PC-3 (cell line): ENCODE measurements around the gene CSNK1G2.

ENCODE experiments used
- EZH2 ChIP-seq: fragments of 300-600 bp; sonication (generic); IDR thresholded peaks from one replicate; pipeline ENCODE4 v1.6.1; 2017; ENCODE audit warnings: antibody characterized with exemption, mild to moderate bottlenecking, low read length; ENCODE audit not compliant: unreplicated experiment
- EZH2phosphoT487 ChIP-seq: fragments of 300-600 bp; sonication (generic); IDR thresholded peaks from 2 replicates; pipeline ENCODE4 v1.6.1; 2018; ENCODE audit warnings: mild to moderate bottlenecking, antibody characterized with exemption, low read length, borderline replicate concordance
- TF ChIP-seq, protein P1 (sequence below): fragments of 300-600 bp; sonication (generic); conservative IDR thresholded peaks from 2 replicates; pipeline ENCODE4 v1.5.1; 2017; ENCODE audit warnings: antibody characterized with exemption, low read depth, mild to moderate bottlenecking, low read length

DNA sequence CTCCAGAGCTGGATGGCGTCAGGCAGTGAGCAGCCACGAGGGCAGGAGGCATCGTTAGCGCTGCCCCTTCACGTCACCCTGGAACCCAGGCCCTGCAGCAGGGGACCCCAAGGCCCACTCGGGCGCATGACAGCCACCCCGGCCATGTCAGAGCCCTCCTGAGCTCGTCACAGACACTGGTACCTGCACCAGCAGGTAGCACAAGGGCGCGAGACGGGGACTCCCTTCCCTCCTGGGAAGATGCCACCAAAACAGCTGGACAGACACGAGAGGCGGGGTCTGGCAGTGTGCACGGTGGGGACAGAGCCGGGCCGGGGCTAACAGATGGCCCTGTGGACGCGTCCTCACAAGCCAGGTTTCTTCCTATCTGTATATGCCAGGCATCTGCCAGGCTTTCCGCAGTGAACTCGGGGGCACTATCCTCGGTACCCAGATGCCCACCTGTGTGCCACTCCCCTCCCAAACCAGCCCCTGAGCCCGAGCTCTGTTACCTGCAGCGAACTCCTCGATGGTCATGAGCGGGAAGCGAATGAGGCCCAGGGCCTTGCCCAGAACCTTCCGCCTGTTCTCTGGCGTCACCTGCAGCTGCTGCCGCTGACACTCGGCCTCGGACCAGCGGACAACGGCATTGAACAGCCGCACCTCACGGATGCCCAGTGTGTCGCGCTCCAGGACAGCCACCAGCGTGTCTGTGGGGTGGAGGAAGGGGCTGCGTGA lies 48.7 kb downstream of the CSNK1G2 start:
- TF ChIP-seq, protein P1, sequence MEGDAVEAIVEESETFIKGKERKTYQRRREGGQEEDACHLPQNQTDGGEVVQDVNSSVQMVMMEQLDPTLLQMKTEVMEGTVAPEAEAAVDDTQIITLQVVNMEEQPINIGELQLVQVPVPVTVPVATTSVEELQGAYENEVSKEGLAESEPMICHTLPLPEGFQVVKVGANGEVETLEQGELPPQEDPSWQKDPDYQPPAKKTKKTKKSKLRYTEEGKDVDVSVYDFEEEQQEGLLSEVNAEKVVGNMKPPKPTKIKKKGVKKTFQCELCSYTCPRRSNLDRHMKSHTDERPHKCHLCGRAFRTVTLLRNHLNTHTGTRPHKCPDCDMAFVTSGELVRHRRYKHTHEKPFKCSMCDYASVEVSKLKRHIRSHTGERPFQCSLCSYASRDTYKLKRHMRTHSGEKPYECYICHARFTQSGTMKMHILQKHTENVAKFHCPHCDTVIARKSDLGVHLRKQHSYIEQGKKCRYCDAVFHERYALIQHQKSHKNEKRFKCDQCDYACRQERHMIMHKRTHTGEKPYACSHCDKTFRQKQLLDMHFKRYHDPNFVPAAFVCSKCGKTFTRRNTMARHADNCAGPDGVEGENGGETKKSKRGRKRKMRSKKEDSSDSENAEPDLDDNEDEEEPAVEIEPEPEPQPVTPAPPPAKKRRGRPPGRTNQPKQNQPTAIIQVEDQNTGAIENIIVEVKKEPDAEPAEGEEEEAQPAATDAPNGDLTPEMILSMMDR = no peak
- TF ChIP-seq EZH2 = no peak
- no peak for TF ChIP-seq EZH2phosphoT487
